OCI-LY7 (cell line): Measurements from ENCODE around the gene IGDCC3. TPM values are rescaled to one million over a fixed set of nuclear protein-coding genes. Genes with fewer than 3 reads are reported as not detected.

Experiments used
- BruUV-seq: library from RNA; stranded (reverse); fragments of 400-500 nt; replicated peaks from 2 replicates; lab custom pipeline; 2021; lab: Mats Ljungman, UMichigan
- CTCF ChIA-PET: fragments of 300-600 bp; sonication (Branson Sonifier 250); formaldehyde crosslinking; loops from one replicate; lab custom pipeline; 2022; ENCODE audit warnings: antibody characterized with exemption; ENCODE audit not compliant: unreplicated experiment; lab: Charles Lee
- POLR2A ChIA-PET: fragments of 300-600 bp; sonication (Branson Sonifier 250); formaldehyde crosslinking; loops from one replicate; lab custom pipeline; 2022; ENCODE audit warnings: antibody characterized with exemption; lab: Charles Lee
- DNase-seq: peaks from one replicate; pipeline ENCODE4 v3.0.0-alpha.2; 2015; ENCODE audit warnings: low spot score
- H2AFZ ChIP-seq: fragments of 200-600 bp; sonication (generic), shearing (Covaris generic); 2 replicates; pipeline ENCODE4 v1.6.1; 2014; ENCODE audit warnings: mild to moderate bottlenecking, antibody characterized with exemption, low read length, moderate library complexity
- H3K27ac ChIP-seq: fragments of 200-600 bp; sonication (generic); 2 replicates; pipeline ENCODE4 v1.5.1; 2014; ENCODE audit warnings: mixed run types, low read depth, mild to moderate bottlenecking, moderate library complexity, low read length, inconsistent platforms; ENCODE audit not compliant: poor library complexity, severe bottlenecking
- H3K36me3 ChIP-seq: fragments of 200-600 bp; sonication (generic); 2 replicates; pipeline ENCODE4 v1.6.1; 2014; ENCODE audit warnings: mild to moderate bottlenecking, antibody characterized with exemption, low read length, moderate library complexity, mixed read lengths; ENCODE audit not compliant: insufficient read depth
- H3K4me1 ChIP-seq: fragments of 200-600 bp; sonication (generic); 2 replicates; pipeline ENCODE4 v1.5.1; 2014; ENCODE audit warnings: mild to moderate bottlenecking, low read length; ENCODE audit not compliant: insufficient read depth, poor library complexity, severe bottlenecking
- H3K4me2 ChIP-seq: fragments of 200-600 bp; sonication (generic); 2 replicates; pipeline ENCODE4 v1.6.1; 2014; ENCODE audit warnings: mild to moderate bottlenecking, low read length
- H3K4me3 ChIP-seq: fragments of 200-600 bp; sonication (generic); 2 replicates; pipeline ENCODE4 v1.5.1; 2014; ENCODE audit warnings: mild to moderate bottlenecking, low read depth, low read length; ENCODE audit not compliant: poor library complexity, severe bottlenecking
- H3K79me2 ChIP-seq: fragments of 200-600 bp; sonication (generic); 2 replicates; pipeline ENCODE4 v1.6.1; 2016; ENCODE audit warnings: low read depth, mild to moderate bottlenecking, low read length, moderate library complexity, mixed read lengths; ENCODE audit not compliant: insufficient read depth
- H3K9me2 ChIP-seq: fragments of 200-600 bp; sonication (generic); 2 replicates; pipeline ENCODE4 v1.6.1; 2016; ENCODE audit warnings: mild to moderate bottlenecking, low read length, mixed read lengths; ENCODE audit not compliant: insufficient read depth
- H3K9me3 ChIP-seq: fragments of 200-600 bp; sonication (generic); 2 replicates; pipeline ENCODE4 v1.6.1; 2014; ENCODE audit warnings: mild to moderate bottlenecking, mixed run types, low read length, mixed read lengths
- H4K20me1 ChIP-seq: fragments of 200-600 bp; sonication (generic); 2 replicates; pipeline ENCODE4 v1.6.1; 2014; ENCODE audit warnings: mild to moderate bottlenecking, antibody characterized with exemption, low read length, moderate library complexity, mixed read lengths; ENCODE audit not compliant: insufficient read depth
- EZH2phosphoT487 ChIP-seq: fragments of 200-600 bp; sonication (generic); IDR thresholded peaks from 2 replicates; pipeline ENCODE4 v1.6.1; 2018; ENCODE audit warnings: low read depth, borderline replicate concordance, mild to moderate bottlenecking, mixed run types, antibody characterized with exemption, low read length, moderate library complexity, mixed read lengths
- intact Hi-C: fragments of 100-400 bp; cut with micrococcal nuclease; formaldehyde crosslinking; loops from one replicate; pipeline ENCODE4 v1.10.0; 2022; ENCODE audit not compliant: unreplicated experiment
- total RNA-seq, 2 experiments: library from RNA; depleted of rRNA in 1 of 2; stranded (reverse); fragments of >200 nt in 1 of 2; shearing (Covaris generic) in 1 of 2; gene quantifications; 2 replicates each; pipeline ENCODE4 v1.2.3, GENCODE V29; 2014 to 2022
- TF ChIP-seq, protein P1 (sequence below): fragments of 200-600 bp; sonication (generic); conservative IDR thresholded peaks from 2 replicates; pipeline ENCODE4 v1.5.1; 2014; ENCODE audit warnings: mild to moderate bottlenecking, antibody characterized with exemption, low read length, moderate library complexity, mixed read lengths

The IGDCC3 gene
- total RNA-seq, 2 experiments from 2014 or later, result not detected

DNA sequence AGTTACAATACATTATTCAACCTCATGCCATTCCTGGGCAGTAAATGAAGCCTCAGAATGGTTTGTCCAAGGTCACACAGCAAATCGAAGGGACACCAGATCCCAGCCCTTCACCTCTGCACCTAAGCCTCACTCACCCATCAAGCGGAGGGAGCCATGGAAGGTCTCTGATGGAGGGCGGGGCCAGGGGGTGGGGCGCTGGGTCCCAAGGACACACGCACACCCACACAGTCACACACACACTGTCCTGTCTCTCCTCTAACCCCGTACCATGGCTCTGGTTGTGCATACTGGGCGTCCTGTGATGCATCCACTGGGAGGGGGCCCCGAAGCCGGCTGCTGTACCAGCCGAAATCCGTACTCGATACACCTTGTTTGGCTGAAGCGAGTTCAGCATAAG is 15.3 kb upstream of the IGDCC3 start:
- no peaks in the 10 kb centered on the region for H3K4me1 ChIP-seq
- H4K20me1 ChIP-seq, result no peaks in the 10 kb centered on the region
- no peak overlapping the region for H3K27ac ChIP-seq
- CTCF ChIA-PET, result no interaction called here
- H2AFZ ChIP-seq, result no peak overlapping the region
- POLR2A ChIA-PET, result no interaction called here
- no peaks in the 10 kb centered on the region for H3K9me2 ChIP-seq
- TF ChIP-seq, protein P1, sequence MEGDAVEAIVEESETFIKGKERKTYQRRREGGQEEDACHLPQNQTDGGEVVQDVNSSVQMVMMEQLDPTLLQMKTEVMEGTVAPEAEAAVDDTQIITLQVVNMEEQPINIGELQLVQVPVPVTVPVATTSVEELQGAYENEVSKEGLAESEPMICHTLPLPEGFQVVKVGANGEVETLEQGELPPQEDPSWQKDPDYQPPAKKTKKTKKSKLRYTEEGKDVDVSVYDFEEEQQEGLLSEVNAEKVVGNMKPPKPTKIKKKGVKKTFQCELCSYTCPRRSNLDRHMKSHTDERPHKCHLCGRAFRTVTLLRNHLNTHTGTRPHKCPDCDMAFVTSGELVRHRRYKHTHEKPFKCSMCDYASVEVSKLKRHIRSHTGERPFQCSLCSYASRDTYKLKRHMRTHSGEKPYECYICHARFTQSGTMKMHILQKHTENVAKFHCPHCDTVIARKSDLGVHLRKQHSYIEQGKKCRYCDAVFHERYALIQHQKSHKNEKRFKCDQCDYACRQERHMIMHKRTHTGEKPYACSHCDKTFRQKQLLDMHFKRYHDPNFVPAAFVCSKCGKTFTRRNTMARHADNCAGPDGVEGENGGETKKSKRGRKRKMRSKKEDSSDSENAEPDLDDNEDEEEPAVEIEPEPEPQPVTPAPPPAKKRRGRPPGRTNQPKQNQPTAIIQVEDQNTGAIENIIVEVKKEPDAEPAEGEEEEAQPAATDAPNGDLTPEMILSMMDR, result no peak
- TF ChIP-seq EZH2phosphoT487, result no peak
- no peaks in the 10 kb centered on the region for H3K36me3 ChIP-seq
- H3K9me3 ChIP-seq, result no peaks in the 10 kb centered on the region
- intact Hi-C loops, result no loop called here
- no peak overlapping the region for H3K4me2 ChIP-seq
- H3K79me2 ChIP-seq, result no peaks in the 10 kb centered on the region
- no TSS peak for BruUV-seq
- H3K4me3 ChIP-seq, result no peak overlapping the region
- no peak for DNase-seq

DNA sequence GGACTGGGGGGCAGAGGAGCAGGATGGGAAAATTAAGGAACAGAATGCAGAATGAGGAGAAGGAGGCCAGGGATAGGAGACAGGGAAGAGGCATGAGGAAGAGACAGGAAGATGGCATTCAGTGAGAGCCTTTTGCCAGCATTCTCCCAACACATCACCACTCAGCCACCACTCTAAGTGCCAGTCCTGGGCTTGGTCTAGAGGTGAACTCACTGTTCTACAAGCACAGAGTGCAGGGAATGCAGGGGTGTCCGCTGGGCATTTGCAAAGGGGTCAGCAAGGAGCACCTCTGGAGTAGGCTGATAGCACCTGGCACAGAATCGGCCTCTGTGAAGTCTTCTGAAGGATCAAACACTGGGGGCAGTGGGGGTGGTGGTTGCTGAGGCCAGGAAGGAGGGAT is 14.6 kb upstream of the IGDCC3 start:
- ChIA-PET CTCF (no interaction called here), POLR2A (no interaction called here)
- Histone ChIP-seq H3K4me2 (no peak overlapping the region), H3K36me3 (no peaks in the 10 kb centered on the region), H3K79me2 (no peaks in the 10 kb centered on the region), H3K9me3 (no peaks in the 10 kb centered on the region), H3K4me3 (no peak overlapping the region), H4K20me1 (no peaks in the 10 kb centered on the region), H2AFZ (no peak overlapping the region), H3K4me1 (no peaks in the 10 kb centered on the region), H3K27ac (no peak overlapping the region), H3K9me2 (no peaks in the 10 kb centered on the region)
- no TSS peak for BruUV-seq
- TF ChIP-seq, protein P1, result no peak
- no peak for TF ChIP-seq EZH2phosphoT487
- DNase-seq, result no peak
- intact Hi-C loops, result no loop called here

DNA sequence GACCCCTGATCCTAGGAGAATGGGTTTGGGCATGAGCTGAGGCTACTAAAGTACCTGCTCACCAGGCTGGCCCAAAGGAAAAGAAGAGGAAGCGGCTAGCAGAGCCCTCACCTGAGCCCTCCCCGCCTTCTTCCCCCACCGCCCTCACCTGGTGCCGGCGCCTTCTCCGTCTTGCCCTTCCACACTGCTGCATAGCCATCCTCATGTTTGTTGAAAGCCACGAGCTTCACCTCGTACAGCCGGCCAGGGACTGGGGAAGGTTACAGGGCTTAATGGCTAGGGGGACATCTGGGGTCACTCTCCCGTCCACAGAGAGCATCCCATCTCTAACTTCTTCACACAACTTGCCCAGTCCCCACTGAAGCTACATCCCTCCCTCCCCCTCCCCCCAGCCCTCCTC is 13.9 kb upstream of the IGDCC3 start:
- BruUV-seq, result no TSS peak
- H3K79me2 ChIP-seq, result no peaks in the 10 kb centered on the region
- no peaks in the 10 kb centered on the region for H3K9me2 ChIP-seq
- H3K36me3 ChIP-seq, result no peaks in the 10 kb centered on the region
- H3K9me3 ChIP-seq, result no peaks in the 10 kb centered on the region
- intact Hi-C loops, result no loop called here
- TF ChIP-seq, protein P1, result no peak
- no peak for TF ChIP-seq EZH2phosphoT487
- H2AFZ ChIP-seq, result no peak overlapping the region
- H3K4me1 ChIP-seq, result no peaks in the 10 kb centered on the region
- no peak overlapping the region for H3K4me3 ChIP-seq
- POLR2A ChIA-PET, result no interaction called here
- no peak overlapping the region for H3K4me2 ChIP-seq
- no peaks in the 10 kb centered on the region for H4K20me1 ChIP-seq
- no peak for DNase-seq
- H3K27ac ChIP-seq, result no peak overlapping the region
- CTCF ChIA-PET, result no interaction called here
